GM12878 (cell line): ENCODE data around the gene SAMHD1. TPM values are rescaled to one million over a fixed set of nuclear protein-coding genes. Genes with fewer than 3 reads are reported as not detected.
A peak's percentile ranks its signal among the peaks of the same experiment; 100 is the strongest.

Source experiments
- ATAC-seq: fragments of 200-7000 bp; cut with Tn5 transposase; 3 replicates; pipeline ENCODE4 v1.9.1; 2020; ENCODE audit warnings: mild to moderate bottlenecking, moderate library complexity
- BruUV-seq: library from RNA; stranded (reverse); fragments of 400-500 nt; replicated peaks from 2 replicates; lab custom pipeline; 2021; lab: Mats Ljungman, UMichigan
- CTCF ChIA-PET: fragments of 300-600 bp; sonication (Branson Sonifier 250); formaldehyde crosslinking; extraction: SDS; loops from one replicate; lab custom pipeline; 2021; ENCODE audit warnings: inconsistent platforms; lab: Yijun Ruan, JAX
- POLR2A ChIA-PET: fragments of 350-600 bp; formaldehyde crosslinking; extraction: SDS; loops from one replicate; lab custom pipeline; 2021; ENCODE audit warnings: inconsistent platforms; lab: Charles Lee
- RAD21 ChIA-PET: fragments of 300-600 bp; sonication (Branson Sonifier 250); formaldehyde crosslinking; loops from one replicate; lab custom pipeline; 2023; ENCODE audit warnings: antibody characterized with exemption; ENCODE audit not compliant: unreplicated experiment; lab: Charles Lee
- SMC1A ChIA-PET: fragments of 300-600 bp; sonication (Branson Sonifier 250); formaldehyde crosslinking; loops from one replicate; lab custom pipeline; 2023; ENCODE audit not compliant: unreplicated experiment, uncharacterized antibody; lab: Charles Lee
- DNase-seq: peaks from one replicate; pipeline ENCODE4 v3.0.0-alpha.2; 2011; ENCODE audit warnings: low read depth, low spot score
- FAIRE-seq: peaks from 3 replicates; lab custom pipeline; 2011; peaks lifted over from hg19 to GRCh38; lab: Jason Lieb, UNC
- H2AFZ ChIP-seq: 2 replicates; pipeline ENCODE4 v1.6.0; 2011; ENCODE audit warnings: low read depth, low read length, control low read depth; ENCODE audit not compliant: control insufficient read depth
- H3K27ac ChIP-seq: 2 replicates; pipeline ENCODE4 v1.5.1; 2011; ENCODE audit warnings: control low read depth; ENCODE audit not compliant: control insufficient read depth, insufficient read depth
- H3K27me3 ChIP-seq, 2 experiments: replicated peaks in 1 of 2; 2 replicates each; pipeline versions ENCODE4 v1.6.0 to v1.6.1; 2011; ENCODE audit warnings: low read length in 1 of 2; ENCODE audit not compliant: control insufficient read depth in 2 of 2, insufficient read depth in 2 of 2
- H3K36me3 ChIP-seq, 2 experiments: 2 replicates each; pipeline ENCODE4 v1.5.1; 2011; ENCODE audit warnings: low read length in 1 of 2; ENCODE audit not compliant: control insufficient read depth in 2 of 2, insufficient read depth in 2 of 2
- H3K4me1 ChIP-seq: 2 replicates; pipeline ENCODE4 v1.6.1; 2011; ENCODE audit warnings: mild to moderate bottlenecking, low read length, moderate library complexity, mixed read lengths; ENCODE audit not compliant: control insufficient read depth, insufficient read depth
- H3K4me2 ChIP-seq: 2 replicates; pipeline ENCODE4 v1.6.0; 2011; ENCODE audit warnings: control low read depth; ENCODE audit not compliant: control insufficient read depth, insufficient read depth
- H3K4me3 ChIP-seq: fragments of 200-600 bp; sonication (generic); 2 replicates; pipeline ENCODE4 v1.5.1; 2016
- H3K79me2 ChIP-seq: 2 replicates; pipeline ENCODE4 v1.6.0; 2011; ENCODE audit warnings: low read length; ENCODE audit not compliant: control insufficient read depth, insufficient read depth
- H3K9ac ChIP-seq: 2 replicates; pipeline ENCODE4 v1.8.0; 2011; ENCODE audit warnings: low read length, control low read depth, mixed read lengths; ENCODE audit not compliant: control insufficient read depth, insufficient read depth
- H3K9me3 ChIP-seq: replicated peaks from 3 replicates; pipeline ENCODE4 v1.5.1; 2011; ENCODE audit warnings: mild to moderate bottlenecking, low read length; ENCODE audit not compliant: control insufficient read depth, insufficient read depth
- H4K20me1 ChIP-seq: 2 replicates; pipeline ENCODE4 v1.6.0; 2011; ENCODE audit not compliant: control insufficient read depth, insufficient read depth
- CHD4 ChIP-seq: fragments of 200-600 bp; sonication (generic); IDR thresholded peaks from 2 replicates; pipeline ENCODE4 v1.6.1; 2016; ENCODE audit warnings: mild to moderate bottlenecking
- GATAD2B ChIP-seq: fragments of 450-650 bp; conservative IDR thresholded peaks from 2 replicates; pipeline ENCODE4 v1.6.1; 2017; ENCODE audit warnings: low read depth, mild to moderate bottlenecking, moderate library complexity
- KDM1A ChIP-seq: fragments of 200-600 bp; sonication (generic); IDR thresholded peaks from 2 replicates; pipeline ENCODE4 v1.6.1; 2016; ENCODE audit warnings: borderline replicate concordance
- KLF5 ChIP-seq: fragments of 450-650 bp; IDR thresholded peaks from 2 replicates; pipeline ENCODE4 v1.6.1; 2014; ENCODE audit warnings: mild to moderate bottlenecking; ENCODE audit not compliant: partially characterized antibody
- MYC ChIP-seq: IDR thresholded peaks from 2 replicates; pipeline ENCODE4 v1.6.1; 2011; ENCODE audit warnings: mild to moderate bottlenecking, low read length, moderate library complexity, inconsistent platforms; ENCODE audit not compliant: insufficient read depth, insufficient replicate concordance, insufficient read length, severe bottlenecking
- POLR2AphosphoS5 ChIP-seq: IDR thresholded peaks from 2 replicates; pipeline ENCODE4 v1.6.1; 2011; ENCODE audit warnings: mild to moderate bottlenecking, low read length, inconsistent platforms
- TARDBP ChIP-seq: IDR thresholded peaks from 2 replicates; pipeline ENCODE4 v1.6.1; 2016; ENCODE audit warnings: borderline replicate concordance
- ZNF384 ChIP-seq: IDR thresholded peaks from 2 replicates; pipeline ENCODE4 v1.6.1; 2012; ENCODE audit warnings: low read depth, mild to moderate bottlenecking, low read length, improper control_type of control experiment, borderline replicate concordance
- WGBS: methylation state at CpG from one replicate; pipeline ENCODE4 v1.1.6; 2016; ENCODE audit warnings: low lambda C conversion rate; ENCODE audit not compliant: insufficient replicate concordance, insufficient coverage; ENCODE audit errors: missing lambda C conversion rate; 5-methylcytosine and 5-hydroxymethylcytosine counted together
- in situ Hi-C: fragments of 300-500 bp; cut with MboI; formaldehyde crosslinking; loops from 9 replicates; pipeline ENCODE4 v1.14.3; 2018; ENCODE audit warnings: mixed read lengths
- intact Hi-C: fragments of 100-400 bp; cut with micrococcal nuclease; formaldehyde crosslinking; loops from one replicate; pipeline ENCODE4 v1.14.2; 2022; ENCODE audit not compliant: unreplicated experiment
- polyA plus RNA-seq, 11 experiments: library from polyadenylated mRNA; depleted of rRNA in 4 of 11; unstranded in 6 of 11; stranded (reverse) in 5 of 11; fragments of >200 nt; fragmentation: Nextera tagmentation in 4 of 11; fragmentation: Illumina TruSeq in 1 of 11; extraction: Ambion mirVana in 4 of 11; extraction: Trizol in 1 of 11; gene quantifications; 1 replicate in 1 of 11; 2 replicates in 10 of 11; pipeline versions ENCODE4 v1.2.1 to v1.2.3, GENCODE V29; 2011 to 2016; ENCODE audit warnings: inconsistent platforms in 2 of 11, missing spikeins in 2 of 11, low read depth in 1 of 11
- total RNA-seq, 4 experiments: library from RNA; depleted of rRNA in 3 of 4; stranded (reverse); fragments of >200 nt in 3 of 4; fragmentation: Illumina TruSeq in 1 of 4; extraction: Trizol in 1 of 4; gene quantifications; 2 replicates each; pipeline versions ENCODE4 v1.2.1 to v1.2.3, GENCODE V29; 2013 to 2021
- TF ChIP-seq, protein P1 (sequence below): IDR thresholded peaks from 2 replicates; pipeline ENCODE4 v1.6.1; 2011; ENCODE audit warnings: low read depth, mild to moderate bottlenecking, low read length, moderate library complexity, borderline replicate concordance; ENCODE audit errors: extremely low read depth
- TF ChIP-seq, protein P2 (sequence below): fragments of 150-350 bp; IDR thresholded peaks from 2 replicates; pipeline ENCODE4 v1.6.1; 2014; ENCODE audit warnings: mild to moderate bottlenecking, low read depth, low read length

Gene SAMHD1
- total and polyA plus RNA-seq, 10 of the 15 experiments (the other 5 are each of a cell fraction or from before 2014, with no cell fraction given): 20.5 to 47.9 (median 38.8) TPM

DNA sequence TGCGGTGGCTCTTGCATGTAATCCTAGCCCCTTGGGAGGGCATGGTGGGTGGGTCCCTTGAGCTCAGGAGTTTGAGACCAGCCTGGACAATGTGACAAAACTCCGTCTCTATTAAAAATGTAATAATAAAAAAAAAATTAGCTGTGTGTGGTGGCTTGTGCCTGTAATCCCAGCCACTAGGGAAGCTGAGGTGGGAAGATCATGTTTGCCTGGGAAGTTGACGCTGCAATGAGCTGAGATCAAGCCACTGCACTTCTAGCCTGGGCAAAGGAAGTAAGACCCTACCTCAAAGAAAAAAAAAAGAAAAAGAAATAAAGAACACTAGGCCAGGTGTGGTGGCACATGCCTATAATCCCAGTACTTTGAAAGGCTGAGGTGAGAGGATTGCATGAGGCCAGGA is 4.5 kb upstream of the SAMHD1 start:
- H2AFZ ChIP-seq: no peak overlapping the region
- H3K4me3 ChIP-seq: no peak overlapping the region
- H3K27ac ChIP-seq: no peak overlapping the region
- FAIRE-seq (no peak), ATAC-seq (no peak), DNase-seq (no peak)
- H4K20me1 ChIP-seq: no peaks in the 10 kb centered on the region
- H3K79me2 ChIP-seq: peaks cover 3% of the 10 kb centered on the region
- H3K4me2 ChIP-seq: no peak overlapping the region
- H3K27me3 ChIP-seq: no peaks in the 10 kb centered on the region
- no TSS peak for BruUV-seq
- no peaks in the 10 kb centered on the region for H3K4me1 ChIP-seq
- intact Hi-C loops (no loop called here), in situ Hi-C loops (no loop called here)
- no peak for TF ChIP-seq POLR2AphosphoS5
- TF ChIP-seq, protein P1, sequence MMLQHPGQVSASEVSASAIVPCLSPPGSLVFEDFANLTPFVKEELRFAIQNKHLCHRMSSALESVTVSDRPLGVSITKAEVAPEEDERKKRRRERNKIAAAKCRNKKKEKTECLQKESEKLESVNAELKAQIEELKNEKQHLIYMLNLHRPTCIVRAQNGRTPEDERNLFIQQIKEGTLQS: no peak
- TF ChIP-seq CHD4: no peak
- H3K9ac ChIP-seq: no peak overlapping the region
- H3K36me3 ChIP-seq: no peaks in the 10 kb centered on the region
- POLR2A ChIA-PET: interaction anchor here (0.6 kb wide), 1 partner anchor 9 kb away, joined by 5 read pairs; no protein-coding TSS in a partner anchor
- RAD21 ChIA-PET: interaction anchor here (0.8 kb wide), 1 partner anchor 1111 kb away, joined by 3 read pairs; no protein-coding TSS in a partner anchor
- SMC1A ChIA-PET: interaction anchor here (1.0 kb wide), 1 partner anchor 577 kb away, joined by 3 read pairs; no protein-coding TSS in a partner anchor
- H3K9me3 ChIP-seq: no peaks in the 10 kb centered on the region
- CTCF ChIA-PET: interaction anchor here (1.3 kb wide), 1 partner anchor 23 kb away, joined by 4 read pairs; no protein-coding TSS in a partner anchor
- WGBS: 73% methylated on average over 3 of the region's 3 CpGs

DNA sequence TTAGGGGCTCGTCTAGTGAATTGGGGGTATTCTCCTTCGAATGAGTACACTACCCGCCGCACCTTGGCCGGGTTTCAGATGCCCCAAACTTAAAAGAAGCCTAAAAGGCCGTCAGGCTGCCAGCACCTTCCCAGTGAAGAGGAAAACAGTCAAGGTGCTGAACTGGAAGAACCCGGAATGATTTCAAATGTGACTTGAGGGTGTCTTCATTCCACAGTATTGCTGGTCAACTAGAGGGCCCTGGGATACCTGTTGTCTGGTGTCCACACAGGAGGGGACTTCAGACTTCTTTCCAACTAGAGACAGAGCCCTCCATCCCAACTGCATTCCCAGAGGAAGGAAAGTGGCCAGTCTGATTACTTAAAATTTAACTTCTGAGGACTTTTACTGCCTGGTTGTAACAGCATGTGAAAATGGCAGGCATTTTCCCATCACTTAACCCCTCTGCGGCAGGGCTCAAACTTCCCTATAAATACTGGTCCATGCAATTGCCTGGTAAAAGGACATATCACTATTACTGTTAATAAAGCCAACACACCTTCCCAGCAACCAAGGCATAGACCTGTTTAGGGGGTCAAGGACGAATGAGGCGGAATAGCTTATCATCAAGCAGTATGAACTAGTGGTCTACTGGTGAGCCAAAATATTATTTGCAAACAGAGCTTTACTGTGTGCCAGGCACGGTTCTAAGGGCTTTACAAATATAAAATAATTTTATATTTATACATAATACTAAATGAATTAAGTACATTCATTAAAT is 651 bp upstream of the SAMHD1 start:
- Histone ChIP-seq H2AFZ (peak overlapping the region; percentile 76), H3K4me3 (peak overlapping the region; percentile 96), H3K4me2 (peak overlapping the region; percentile 56), H4K20me1 (no peaks in the 10 kb centered on the region), H3K9me3 (no peaks in the 10 kb centered on the region), H3K4me1 (peaks cover 5% of the 10 kb centered on the region), H3K27ac (peak overlapping the region; percentile 41), H3K27me3 (no peaks in the 10 kb centered on the region), H3K36me3 (no peaks in the 10 kb centered on the region), H3K9ac (peak overlapping the region; percentile 59), H3K79me2 (peaks cover 23% of the 10 kb centered on the region)
- RAD21 ChIA-PET: no interaction called here
- CTCF ChIA-PET: interaction anchor here (0.6 kb wide), 1 partner anchor 155 kb away, joined by 3 read pairs; no protein-coding TSS in a partner anchor
- 34% methylated on average over 11 of the region's 11 CpGs for WGBS
- intact Hi-C loops: loop anchor here (2.0 to 5.0 kb wide), 2 partner anchors 93 to 140 kb away; no protein-coding TSS in a partner anchor
- SMC1A ChIA-PET: interaction anchor here (0.7 to 1.1 kb wide), 2 partner anchors 10 to 43 kb away, joined by 3 read pairs; no protein-coding TSS in a partner anchor
- BruUV-seq: TSS peak; percentile 84
- in situ Hi-C loops: no loop called here
- DNase-seq (no peak), FAIRE-seq (no peak), ATAC-seq (no peak)
- POLR2A ChIA-PET: no interaction called here
- TF ChIP-seq KLF5 (no peak), TARDBP (no peak), MYC (no peak), GATAD2B (no peak), ZNF384 (no peak), KDM1A (no peak)
- TF ChIP-seq, protein P2, sequence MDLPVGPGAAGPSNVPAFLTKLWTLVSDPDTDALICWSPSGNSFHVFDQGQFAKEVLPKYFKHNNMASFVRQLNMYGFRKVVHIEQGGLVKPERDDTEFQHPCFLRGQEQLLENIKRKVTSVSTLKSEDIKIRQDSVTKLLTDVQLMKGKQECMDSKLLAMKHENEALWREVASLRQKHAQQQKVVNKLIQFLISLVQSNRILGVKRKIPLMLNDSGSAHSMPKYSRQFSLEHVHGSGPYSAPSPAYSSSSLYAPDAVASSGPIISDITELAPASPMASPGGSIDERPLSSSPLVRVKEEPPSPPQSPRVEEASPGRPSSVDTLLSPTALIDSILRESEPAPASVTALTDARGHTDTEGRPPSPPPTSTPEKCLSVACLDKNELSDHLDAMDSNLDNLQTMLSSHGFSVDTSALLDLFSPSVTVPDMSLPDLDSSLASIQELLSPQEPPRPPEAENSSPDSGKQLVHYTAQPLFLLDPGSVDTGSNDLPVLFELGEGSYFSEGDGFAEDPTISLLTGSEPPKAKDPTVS: no peak
